SKM-1 treated with dmso at 0.1 percent for 144 hours (cell line): ENCODE data around the gene BIRC7.

Source experiments
- DNase-seq: peaks from one replicate; lab custom pipeline; 2025; ENCODE audit not compliant: unreplicated experiment; lab: John Stamatoyannopoulos, UW

Gene BIRC7

DNA sequence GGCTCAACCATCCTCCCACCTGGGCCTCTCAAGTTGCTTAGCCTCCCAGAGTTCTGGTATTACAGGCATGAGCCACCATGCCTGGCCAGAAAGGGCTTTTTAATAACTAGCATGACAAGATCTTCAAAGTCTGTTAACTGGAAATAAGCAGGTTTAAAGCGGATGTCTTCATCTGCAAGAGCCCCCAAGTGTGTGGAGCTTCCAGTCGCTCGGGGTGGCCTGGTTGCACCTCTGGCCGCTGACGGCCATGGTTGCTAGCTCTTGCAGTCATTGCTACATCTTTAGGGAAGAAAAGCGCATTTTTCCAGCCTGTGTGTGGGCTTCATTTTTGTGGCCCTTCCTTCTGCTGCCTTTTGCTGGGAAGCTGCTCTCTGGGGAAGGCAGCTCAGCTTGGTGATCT, 44.7 kb downstream of the BIRC7 start:
- no peak for DNase-seq

DNA sequence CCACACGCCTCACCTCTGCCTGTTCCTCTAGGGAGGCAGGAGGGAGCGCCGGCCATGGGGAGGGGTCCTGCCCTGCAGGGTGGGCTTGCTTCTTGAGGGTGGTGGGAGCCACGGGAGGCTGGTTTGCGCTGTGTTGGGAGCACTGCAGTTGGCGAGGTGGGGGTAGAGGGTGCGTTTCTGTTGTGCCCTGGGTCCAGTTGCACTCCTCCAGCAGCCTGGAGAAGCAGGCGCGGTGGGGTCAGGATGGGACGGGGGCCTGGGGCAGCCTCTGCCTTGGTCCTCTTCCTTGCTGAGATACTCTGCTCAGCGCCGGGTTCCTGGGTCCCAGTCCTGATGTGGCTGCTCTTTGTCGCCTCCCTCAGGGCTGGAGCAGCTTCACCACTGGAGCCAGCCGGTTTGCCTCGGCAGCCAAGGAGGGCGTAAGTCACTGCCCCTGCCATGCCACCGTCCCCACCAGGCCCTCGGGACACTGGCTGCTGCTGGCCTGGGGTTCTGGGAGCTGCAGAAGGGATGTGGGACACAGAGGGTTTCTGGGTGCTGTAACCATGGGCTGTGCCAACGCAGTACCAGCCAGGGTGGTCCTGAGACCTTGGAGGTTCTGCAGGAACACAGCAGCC, 45.3 kb downstream of the BIRC7 start:
- no peak for DNase-seq

DNA sequence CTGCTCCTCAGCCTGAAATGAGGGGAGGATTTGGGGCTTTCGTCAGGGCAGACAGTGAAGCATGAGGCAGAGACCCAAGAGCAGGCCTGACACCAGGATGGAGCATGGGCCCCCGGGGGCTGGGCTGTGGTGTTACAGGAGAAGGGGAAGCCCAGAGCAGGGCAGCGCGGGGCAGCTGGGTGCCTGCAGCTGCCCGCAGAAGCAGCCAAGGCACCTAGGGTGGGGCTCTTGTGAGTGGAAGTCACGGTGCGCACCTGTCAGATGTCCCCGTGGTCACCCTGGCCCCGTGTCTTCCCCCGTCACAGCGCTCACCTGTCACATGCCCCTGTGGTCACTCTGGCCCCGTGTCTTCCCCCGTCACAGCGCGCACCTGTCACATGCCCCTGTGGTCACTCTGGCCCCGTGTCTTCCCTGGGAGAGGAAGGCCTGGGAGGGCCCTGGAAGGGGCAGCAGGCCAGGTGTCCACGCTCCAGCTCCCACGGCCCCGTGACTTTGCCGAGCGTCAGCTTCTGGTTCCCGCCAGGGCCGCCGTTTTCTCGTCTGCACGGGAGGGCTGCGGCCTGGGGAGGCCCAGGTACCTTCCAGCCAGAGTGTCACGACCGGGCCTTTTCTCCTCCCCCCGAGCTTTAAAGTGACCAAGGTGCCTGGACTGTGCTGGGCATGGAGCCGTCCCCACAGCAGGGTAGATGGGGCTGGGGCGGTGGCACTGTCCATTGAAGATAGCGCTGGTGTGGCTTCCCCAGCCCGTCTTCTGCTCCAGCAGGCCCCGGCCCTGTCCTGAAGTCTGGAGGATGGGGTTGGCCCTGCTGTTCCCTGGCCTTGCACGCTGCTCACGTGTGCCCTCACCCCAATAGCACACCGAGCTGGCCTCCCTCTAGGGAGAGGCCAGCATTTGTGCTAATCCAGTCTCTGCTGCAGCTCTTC, 46.3 kb downstream of the BIRC7 start:
- no peak for DNase-seq

DNA sequence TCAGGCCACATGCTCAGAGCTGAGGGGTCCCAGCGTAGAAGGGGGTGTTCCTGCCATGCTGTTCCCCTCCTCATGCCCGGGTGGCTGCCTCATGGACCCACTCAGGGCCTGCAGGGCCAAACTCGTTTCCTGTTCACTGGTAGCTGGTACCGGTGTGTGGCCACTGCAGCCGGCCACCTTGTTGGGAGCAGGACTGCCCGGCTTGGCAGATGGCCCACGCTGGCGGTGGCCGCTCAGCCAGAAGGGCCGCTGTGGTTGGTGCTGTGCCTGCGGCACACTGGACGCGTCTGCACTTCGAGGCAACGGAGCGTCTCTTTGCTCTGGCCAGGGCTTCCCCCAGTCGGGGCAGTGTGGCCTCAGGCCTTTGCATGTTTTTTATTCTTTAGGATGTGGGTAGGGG, 47.2 kb downstream of the BIRC7 start:
- DNase-seq: no peak

DNA sequence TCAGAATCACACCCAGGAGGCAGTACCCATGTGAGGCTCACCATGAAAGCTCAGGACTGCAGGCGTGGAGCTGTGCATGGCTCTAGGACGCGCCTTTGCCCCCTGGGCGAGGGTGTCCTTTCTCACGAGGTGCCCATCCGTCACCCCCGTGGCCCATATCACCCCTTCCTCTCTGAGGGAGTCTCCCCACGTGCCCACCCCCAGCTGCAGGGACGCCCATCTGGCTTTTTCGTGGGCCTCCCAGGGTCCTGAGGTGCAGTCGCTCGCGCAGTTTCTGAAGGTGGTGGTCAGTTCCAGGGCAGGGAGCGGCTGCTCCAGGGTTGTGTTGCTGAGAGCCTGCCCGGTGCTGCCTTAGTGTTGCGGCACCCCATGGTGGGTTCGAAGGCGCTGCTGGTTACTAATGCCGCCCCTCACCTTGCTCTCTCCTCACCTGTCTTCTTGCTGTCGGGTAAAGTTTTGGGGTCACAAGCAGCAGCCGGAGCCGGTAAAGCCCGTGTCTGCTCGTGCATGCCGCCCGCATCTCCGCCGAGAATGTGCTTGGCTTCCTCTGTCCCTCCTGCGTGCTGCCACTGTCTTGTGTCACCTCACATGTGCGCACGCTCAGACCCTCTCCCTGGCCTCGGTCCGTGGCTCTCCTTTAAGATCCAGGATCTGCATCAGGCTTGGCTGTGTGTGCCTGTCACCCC, 47.8 kb downstream of the BIRC7 start:
- DNase-seq: no peak

DNA sequence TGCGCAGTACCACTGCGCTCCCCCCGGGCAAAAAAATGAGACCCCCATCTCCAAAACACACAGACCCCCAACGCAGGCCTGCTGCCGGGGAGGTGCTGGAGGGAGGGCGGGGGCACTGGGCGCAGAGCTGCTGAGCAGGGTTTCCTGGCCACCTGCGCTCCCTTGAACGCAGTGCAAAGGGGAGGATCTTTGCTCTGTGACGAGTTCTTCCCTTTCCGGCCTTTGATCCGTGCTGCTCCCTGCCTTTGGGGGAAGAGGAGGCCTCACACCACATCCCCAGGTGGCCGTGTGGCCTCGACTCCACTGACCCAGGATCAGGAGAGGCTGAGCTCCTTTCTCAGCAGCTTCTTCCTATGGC, 48.4 kb downstream of the BIRC7 start:
- no peak for DNase-seq

DNA sequence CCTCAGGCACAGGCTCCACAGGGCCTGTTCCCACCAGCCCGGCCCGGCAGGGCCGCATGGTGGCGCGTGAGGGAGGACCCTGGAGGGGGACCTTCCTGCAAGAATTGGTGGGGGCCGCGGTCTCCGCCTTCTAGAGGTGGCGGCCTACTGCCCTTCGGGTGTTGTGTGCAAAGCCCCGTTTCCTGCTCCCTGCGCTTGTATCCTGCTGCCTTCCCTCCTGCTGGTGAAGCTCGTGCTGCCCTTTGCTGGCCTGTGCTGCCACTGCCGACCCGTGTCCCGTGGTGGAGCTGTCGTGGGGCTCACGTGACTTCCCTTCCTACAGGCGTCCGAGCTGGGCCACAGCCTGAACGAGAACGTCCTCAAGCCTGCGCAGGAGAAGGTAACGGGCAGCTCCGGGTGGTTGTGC, 48.8 kb downstream of the BIRC7 start:
- no peak for DNase-seq

DNA sequence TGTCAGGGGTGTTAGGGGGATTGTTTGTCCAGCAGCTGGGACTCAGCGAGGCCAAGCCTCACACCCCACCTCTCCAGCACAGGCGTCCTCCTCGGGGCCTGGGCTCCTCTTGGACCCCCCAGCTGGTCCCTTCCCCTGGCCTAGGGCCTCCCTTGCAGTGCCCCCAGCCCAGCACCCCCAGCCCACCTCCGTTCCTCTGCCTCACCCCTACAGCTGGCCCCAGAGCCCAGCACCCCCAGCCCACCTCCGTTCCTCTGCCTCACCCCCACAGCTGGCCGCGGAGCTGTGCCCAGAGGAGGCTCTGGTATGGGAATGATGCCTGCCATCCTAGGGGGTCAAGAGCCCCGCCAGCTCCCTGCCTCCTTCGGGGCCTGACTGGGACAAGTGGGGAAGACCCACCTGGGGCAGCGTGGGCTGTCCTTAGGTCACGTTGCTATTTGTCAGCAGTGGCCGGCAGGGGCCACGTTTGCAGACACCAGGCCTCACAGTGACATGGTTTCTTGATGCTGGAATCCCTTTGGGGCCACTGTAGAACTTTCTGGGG, 49.3 kb downstream of the BIRC7 start:
- no peak for DNase-seq

DNA sequence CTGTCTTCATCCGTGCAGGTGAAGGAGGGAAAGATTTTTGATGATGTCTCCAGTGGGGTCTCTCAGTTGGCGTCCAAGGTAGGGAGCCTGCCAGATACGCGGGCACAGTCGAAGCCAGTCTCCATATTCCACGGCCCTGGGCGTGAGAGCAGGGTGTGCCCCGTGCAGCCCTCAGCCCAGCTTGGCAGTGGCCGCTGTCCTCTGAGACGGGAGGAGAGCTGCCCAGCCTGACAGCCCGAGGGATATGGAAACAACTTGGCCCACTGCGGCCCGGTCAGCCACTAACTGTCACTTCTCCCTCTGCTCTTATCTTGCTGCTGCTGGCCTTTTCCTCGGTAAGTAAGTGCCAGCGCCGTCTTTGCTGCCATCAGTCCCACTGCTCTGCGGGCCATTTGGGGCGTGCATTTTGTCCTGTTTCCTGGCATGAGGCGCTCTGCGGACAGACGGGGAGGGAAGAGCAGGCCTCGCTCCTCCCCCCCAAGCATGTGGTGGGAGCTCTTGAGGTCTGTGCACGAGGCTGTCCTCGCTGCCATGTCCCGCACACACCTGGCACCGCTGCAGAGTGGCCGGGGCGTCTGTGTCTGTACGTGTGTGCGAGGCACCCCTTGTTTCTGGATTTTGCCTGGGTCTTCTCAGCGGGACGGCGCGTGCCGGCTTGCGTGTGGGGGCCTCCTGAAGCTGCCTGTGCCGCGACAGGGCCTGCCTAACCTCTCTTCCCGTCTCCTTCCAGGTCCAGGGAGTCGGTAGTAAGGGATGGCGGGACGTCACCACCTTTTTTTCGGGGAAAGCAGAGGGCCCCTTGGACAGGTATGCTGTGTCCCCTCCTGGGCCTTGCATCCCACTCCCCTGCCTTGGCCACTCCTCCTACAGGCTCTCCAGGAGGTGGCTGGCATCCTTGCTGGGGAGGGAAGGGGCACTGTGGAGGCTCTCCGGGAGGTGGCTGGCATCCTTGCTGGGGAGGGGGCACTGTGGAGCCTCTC, 50.2 kb downstream of the BIRC7 start:
- no peak for DNase-seq

DNA sequence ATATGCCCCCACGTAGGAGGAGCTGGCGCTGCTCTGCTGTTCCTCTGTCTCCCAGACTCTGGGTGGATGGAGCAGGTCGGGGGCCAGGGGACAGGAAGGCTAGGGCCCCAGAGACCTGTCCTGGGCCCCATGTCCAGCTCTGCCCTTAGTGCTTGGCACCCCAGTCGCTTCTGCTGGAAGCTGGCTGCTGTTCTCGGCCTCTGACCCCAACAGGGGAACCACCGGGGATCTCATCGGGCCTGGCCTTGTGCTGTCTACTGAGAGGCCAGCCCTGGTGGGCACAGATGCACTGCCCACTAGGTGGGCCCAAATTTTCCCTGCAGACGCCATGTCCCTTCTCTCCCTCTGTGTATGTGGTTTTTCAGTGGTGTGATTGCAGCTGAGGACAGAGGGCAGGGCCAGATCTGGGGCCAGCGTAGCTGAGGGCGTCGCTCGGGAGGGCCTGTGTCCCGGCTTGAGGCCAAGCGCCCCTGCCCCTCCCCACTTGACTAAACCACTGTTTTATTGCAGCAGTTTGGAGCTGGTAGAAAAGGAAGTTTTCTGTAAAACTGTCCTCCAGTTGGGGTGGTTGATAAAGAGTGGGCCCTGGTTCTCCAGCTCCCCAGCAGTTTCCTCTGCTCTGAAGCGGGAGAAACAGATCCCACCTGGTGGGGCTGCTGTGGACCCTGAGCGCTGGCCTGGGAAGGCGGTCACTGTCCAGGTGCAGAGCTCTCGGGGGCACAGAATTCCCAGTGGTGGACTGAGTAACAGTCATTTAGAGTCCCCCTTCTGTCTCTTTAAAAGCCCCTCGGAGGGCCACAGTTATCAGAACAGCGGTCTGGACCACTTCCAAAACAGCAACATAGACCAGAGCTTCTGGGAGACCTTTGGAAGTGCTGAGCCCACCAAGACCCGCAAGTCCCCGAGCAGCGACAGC, 51.3 kb downstream of the BIRC7 start:
- no peak for DNase-seq

DNA sequence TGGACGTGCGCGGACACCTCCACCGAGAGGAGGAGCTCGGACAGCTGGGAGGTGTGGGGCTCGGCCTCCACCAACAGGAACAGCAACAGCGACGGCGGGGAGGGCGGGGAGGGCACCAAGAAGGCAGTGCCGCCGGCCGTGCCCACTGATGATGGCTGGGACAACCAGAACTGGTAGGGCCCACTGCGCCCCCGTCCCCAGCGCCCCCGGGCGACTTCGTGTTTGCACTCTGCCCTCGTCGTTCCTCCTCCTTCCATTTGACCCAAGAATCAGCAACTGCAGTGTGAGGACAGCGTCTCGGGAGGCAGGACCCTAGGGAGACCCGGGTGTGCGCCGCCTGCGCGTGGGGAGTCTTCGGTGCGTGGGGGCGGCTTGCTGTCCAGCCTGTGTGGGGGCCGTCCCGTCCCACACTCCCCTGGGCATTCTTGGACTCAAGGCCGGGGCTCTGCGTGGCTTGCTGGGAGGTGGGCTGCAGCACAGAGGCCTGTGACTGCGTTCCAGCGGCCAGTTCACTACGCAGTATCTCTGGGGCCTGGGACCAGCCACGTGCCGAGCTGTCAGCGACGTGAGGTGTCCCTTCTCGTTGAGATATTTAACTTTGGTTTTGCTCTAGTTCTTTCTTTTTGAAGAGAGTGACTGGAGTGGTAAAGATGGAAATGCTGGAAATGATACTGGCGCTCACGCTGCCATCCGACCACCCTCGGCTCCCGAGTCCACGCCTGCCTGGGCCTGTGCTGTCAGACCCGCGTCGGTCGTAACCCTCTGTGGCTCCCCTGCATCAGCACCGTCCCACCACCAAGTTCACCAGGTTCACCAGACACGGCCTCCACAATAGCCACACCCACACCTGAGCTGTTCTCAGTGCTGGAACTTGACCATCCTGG, 52.2 kb downstream of the BIRC7 start:
- DNase-seq: no peak

DNA sequence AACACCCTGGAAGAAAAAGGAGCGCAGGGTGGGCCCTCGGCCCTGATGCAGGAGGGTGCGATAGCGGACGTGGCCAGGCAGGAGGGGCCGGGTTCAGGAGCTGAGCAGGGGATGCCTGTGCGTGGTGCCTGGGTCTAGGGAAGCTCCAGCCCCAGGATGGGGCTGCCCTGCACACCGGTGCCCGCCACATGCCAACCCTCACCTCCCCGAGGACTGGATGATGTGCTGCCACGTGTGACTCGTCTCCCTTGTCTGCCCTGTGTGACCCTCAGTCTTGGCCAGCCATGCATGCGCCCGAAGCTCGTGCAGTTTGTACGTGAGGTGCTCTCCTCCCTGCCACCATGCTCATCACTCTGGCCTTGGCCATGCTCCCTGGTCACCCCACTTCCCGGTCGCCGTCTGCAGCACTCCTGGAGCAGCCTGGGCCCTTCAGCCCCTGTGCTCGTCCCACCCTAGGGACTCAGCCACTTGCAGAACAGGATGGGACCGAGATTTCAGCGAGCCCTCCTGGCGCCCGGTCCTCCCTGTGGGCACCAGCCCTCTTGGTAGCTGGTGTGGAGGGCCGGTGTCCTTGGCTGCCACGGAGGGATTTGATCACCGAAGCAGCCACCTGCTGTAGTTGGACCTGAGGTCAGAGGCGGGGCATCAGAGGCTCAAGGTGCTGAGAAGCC, 53.0 kb downstream of the BIRC7 start:
- no peak for DNase-seq

DNA sequence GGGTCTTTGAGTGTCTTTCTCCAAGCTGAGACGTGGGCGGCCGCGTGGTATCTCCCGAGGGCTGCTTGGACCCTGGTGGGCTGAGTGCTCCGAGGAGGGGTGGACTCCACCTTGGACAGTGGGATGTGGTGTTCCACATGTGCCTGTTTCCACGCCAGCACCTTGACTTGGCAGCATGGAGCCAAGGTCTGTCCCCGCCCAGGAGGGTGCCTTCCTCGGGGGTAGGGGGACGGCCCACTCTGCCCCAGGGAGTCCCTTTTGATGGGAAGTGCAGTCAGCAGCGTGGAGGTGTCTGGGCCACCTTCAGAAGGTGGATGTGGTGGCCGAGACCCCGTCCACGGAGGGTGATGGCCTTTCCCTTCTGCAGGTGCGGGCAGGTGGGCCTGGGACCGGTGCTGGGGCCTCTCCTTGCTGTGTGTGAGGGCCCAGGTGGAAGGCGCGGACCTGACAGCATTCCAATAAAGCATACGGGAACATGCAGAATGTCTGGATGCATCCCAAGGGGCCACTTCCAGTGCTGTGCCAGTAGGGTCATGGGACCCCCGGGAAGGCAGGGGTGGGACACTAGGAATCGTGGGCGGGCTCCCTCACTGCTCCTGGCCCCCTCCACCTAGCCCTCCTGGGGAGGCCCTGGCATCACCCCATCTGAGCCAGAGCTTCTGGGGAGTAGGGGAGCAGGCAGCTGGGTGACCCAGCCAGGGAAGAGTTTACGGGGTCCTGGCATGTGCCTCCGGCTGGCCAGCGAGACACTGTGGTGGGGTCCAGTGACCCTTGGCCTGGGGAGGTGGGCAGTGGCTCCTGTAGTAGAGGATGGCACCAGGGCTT, 53.8 kb downstream of the BIRC7 start:
- no peak for DNase-seq
